HepG2 (cell line): ENCODE measurements around the gene TJAP1. TPM values are rescaled to one million over a fixed set of nuclear protein-coding genes. Genes with fewer than 3 reads are reported as not detected.
A peak's percentile ranks its signal among the peaks of the same experiment; 100 is the strongest.

ENCODE experiments used
- ARNT2 ChIP-seq: sonication (generic); formaldehyde crosslinking; IDR thresholded peaks from 2 replicates; pipeline ENCODE4 v1.8.0; 2022; ENCODE audit warnings: mild to moderate bottlenecking, low read depth, missing genetic modification reagents, moderate library complexity
- CBX1 ChIP-seq: IDR thresholded peaks from one replicate; pipeline ENCODE4 v1.6.1; 2016; ENCODE audit warnings: antibody characterized with exemption, low read depth
- CENPT ChIP-seq: sonication (generic); formaldehyde crosslinking; IDR thresholded peaks from 2 replicates; pipeline ENCODE4 v1.8.0; 2022; ENCODE audit warnings: low read depth, mild to moderate bottlenecking, moderate library complexity, missing genetic modification reagents
- KLF11 ChIP-seq: IDR thresholded peaks from 2 replicates; pipeline ENCODE4 v1.6.1; 2016; ENCODE audit warnings: missing compliant biosample characterization
- MYC ChIP-seq: sonication (generic); formaldehyde crosslinking; IDR thresholded peaks from 2 replicates; pipeline ENCODE4 v1.9.0; 2021; ENCODE audit warnings: missing genetic modification reagents, borderline replicate concordance
- MZF1 ChIP-seq: sonication (generic); formaldehyde crosslinking; IDR thresholded peaks from 2 replicates; pipeline ENCODE4 v1.8.1; 2023; ENCODE audit warnings: mild to moderate bottlenecking, missing genetic modification reagents, borderline replicate concordance
- NR2C2 ChIP-seq: sonication (generic); formaldehyde crosslinking; IDR thresholded peaks from 2 replicates; pipeline ENCODE4 v1.4.0; 2020; ENCODE audit warnings: missing genetic modification reagents, mild to moderate bottlenecking, moderate library complexity, borderline replicate concordance
- NR2F2 ChIP-seq: IDR thresholded peaks from 2 replicates; pipeline ENCODE4 v1.6.1; 2012; ENCODE audit warnings: low read depth, inconsistent platforms, borderline replicate concordance
- RFXANK ChIP-seq: IDR thresholded peaks from 2 replicates; pipeline ENCODE4 v1.6.1; 2016
- SNAI1 ChIP-seq: sonication (generic); formaldehyde crosslinking; IDR thresholded peaks from 2 replicates; pipeline ENCODE4 v1.5.0; 2020; ENCODE audit warnings: mild to moderate bottlenecking, missing genetic modification reagents, borderline replicate concordance
- YY1 ChIP-seq: IDR thresholded peaks from 2 replicates; pipeline ENCODE4 v1.6.1; 2011; ENCODE audit warnings: low read length, low read depth, moderate library complexity, mild to moderate bottlenecking; ENCODE audit not compliant: insufficient read depth, insufficient replicate concordance
- ZBTB7A ChIP-seq: sonication (generic); formaldehyde crosslinking; IDR thresholded peaks from 2 replicates; pipeline ENCODE4 v1.8.0; 2022; ENCODE audit warnings: mild to moderate bottlenecking, missing genetic modification reagents
- ZNF232 ChIP-seq: sonication (generic); formaldehyde crosslinking; IDR thresholded peaks from 2 replicates; pipeline ENCODE4 v1.4.0; 2020; ENCODE audit warnings: missing genetic modification reagents, borderline replicate concordance
- ZNF260 ChIP-seq: sonication (generic); formaldehyde crosslinking; IDR thresholded peaks from 2 replicates; pipeline ENCODE4 v1.4.0; 2020; ENCODE audit warnings: missing genetic modification reagents, low read depth, mild to moderate bottlenecking, borderline replicate concordance
- ZNF44 ChIP-seq: sonication (generic); formaldehyde crosslinking; IDR thresholded peaks from 2 replicates; pipeline ENCODE4 v1.5.1; 2020; ENCODE audit warnings: mild to moderate bottlenecking, missing genetic modification reagents
- ZNF557 ChIP-seq: sonication (generic); formaldehyde crosslinking; IDR thresholded peaks from 2 replicates; pipeline ENCODE4 v1.4.0; 2020; ENCODE audit warnings: missing genetic modification reagents
- polyA plus RNA-seq, 8 experiments: library from polyadenylated mRNA; depleted of rRNA in 3 of 8; stranded (reverse) in 7 of 8; unstranded in 1 of 8; fragments of >200 nt; fragmentation: Illumina TruSeq in 4 of 8; extraction: Trizol in 4 of 8; gene quantifications; 2 replicates each; pipeline versions ENCODE4 v1.2.1 to v1.2.3, GENCODE V29; 2011 to 2016; ENCODE audit warnings: low read depth in 4 of 8, missing spikeins in 1 of 8, mixed read lengths in 1 of 8; ENCODE audit not compliant: insufficient read depth in 1 of 8
- total RNA-seq, 5 experiments: library from RNA; depleted of rRNA; stranded (reverse); fragments of >200 nt; fragmentation: Illumina TruSeq; extraction: Trizol; gene quantifications; 2 replicates each; pipeline ENCODE4 v1.2.3, GENCODE V29; 2016; ENCODE audit warnings: low read depth in 1 of 5
- TF ChIP-seq, protein P1 (sequence below): sonication (generic); formaldehyde crosslinking; IDR thresholded peaks from 2 replicates; pipeline ENCODE4 v1.8.0; 2022; ENCODE audit warnings: mild to moderate bottlenecking, missing genetic modification reagents, borderline replicate concordance
- TF ChIP-seq, protein P2 (sequence below), 2 experiments: sonication (generic) in 1 of 2; formaldehyde crosslinking in 1 of 2; IDR thresholded peaks; 2 replicates each; pipeline versions ENCODE4 v1.4.0 to v1.6.1; 2016 to 2020; ENCODE audit warnings: borderline replicate concordance in 1 of 2, low read depth in 1 of 2, mild to moderate bottlenecking in 1 of 2, missing genetic modification reagents in 1 of 2
- TF ChIP-seq, protein P3 (sequence below): sonication (generic); formaldehyde crosslinking; conservative IDR thresholded peaks from 2 replicates; pipeline ENCODE4 v1.4.0; 2020; ENCODE audit warnings: missing genetic modification reagents
- TF ChIP-seq, protein P4 (sequence below): sonication (generic); formaldehyde crosslinking; IDR thresholded peaks from 2 replicates; pipeline ENCODE4 v1.8.0; 2022; ENCODE audit warnings: mild to moderate bottlenecking, missing genetic modification reagents; ENCODE audit not compliant: insufficient replicate concordance

The TJAP1 gene
- total and polyA plus RNA-seq, 2 of the 13 experiments (the other 11 are each of a cell fraction or from before 2014, with no cell fraction given): 15.7 to 41.6 TPM

DNA sequence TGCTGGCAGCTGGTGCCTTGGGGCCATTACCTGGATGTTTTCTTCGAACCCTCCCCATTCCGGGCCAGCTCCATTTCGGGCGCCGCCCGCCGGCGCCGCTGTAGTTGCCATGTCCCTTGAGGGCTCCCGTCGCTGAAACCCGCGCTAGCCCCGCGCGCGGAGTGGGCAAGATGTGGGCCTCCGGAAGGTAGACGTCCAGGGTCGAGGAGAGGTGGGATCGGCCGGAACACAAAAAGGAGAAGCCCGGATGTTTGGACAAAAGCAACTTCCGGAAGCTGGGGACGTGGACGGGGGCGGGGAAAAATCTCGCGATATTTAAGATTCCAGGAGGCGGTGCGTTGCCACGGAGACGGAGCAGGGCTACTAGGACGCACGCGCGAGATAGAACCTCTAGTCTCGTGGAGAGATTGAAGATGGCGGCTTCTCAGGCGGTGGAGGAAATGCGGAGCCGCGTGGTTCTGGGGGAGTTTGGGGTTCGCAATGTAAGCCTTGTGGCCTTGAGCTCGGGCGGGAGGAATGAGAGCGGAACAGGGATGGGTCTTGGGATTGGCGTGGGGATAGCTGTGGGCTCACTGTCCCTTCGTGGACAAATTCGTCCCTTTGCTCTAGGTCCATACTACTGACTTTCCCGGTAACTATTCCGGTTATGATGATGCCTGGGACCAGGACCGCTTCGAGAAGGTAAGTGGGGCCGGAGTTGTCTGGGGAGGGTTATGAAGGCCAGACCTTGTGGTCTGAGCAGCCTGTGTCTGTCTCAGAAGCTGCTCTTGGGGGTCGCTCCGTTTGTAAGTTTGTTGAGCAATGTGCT, 39.5 kb downstream of the TJAP1 start, which contains the start of the genes POLR1C and YIPF3 (continued):
- TF ChIP-seq, protein P1, sequence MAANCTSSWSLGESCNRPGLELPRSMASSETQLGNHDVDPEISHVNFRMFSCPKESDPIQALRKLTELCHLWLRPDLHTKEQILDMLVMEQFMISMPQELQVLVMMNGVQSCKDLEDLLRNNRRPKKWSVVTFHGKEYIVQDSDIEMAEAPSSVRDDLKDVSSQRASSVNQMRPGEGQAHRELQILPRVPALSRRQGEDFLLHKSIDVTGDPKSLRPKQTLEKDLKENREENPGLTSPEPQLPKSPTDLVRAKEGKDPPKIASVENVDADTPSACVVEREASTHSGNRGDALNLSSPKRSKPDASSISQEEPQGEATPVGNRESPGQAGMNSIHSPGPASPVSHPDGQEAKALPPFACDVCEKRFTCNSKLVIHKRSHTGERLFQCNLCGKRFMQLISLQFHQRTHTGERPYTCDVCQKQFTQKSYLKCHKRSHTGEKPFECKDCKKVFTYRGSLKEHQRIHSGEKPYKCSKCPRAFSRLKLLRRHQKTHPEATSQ (CRISPR knock-in tag): peak; percentile 71; the same call in 1 of the 2 replicates
- peak; percentile 98 for TF ChIP-seq MYC (CRISPR knock-in tag)
- 0 out of 2 replicates have a peak, but pooled peaks have one; percentile 70 for TF ChIP-seq ZNF557 (CRISPR knock-in tag)
- TF ChIP-seq ARNT2: peak; percentile 93
- TF ChIP-seq YY1: peak; percentile 97
- TF ChIP-seq SNAI1 (CRISPR knock-in tag): peak; percentile 64; the same call in 1 of the 2 replicates
- no peak for TF ChIP-seq ZBTB7A (CRISPR knock-in tag)
- no peak for TF ChIP-seq ZNF260 (CRISPR knock-in tag)
- TF ChIP-seq CBX1: no peak
- no peak; the same call in none of the 2 replicates for TF ChIP-seq ZNF44 (CRISPR knock-in tag)
- no peak for TF ChIP-seq KLF11 (CRISPR knock-in tag)
- peak; percentile 85 for TF ChIP-seq NR2C2
- TF ChIP-seq, protein P2, sequence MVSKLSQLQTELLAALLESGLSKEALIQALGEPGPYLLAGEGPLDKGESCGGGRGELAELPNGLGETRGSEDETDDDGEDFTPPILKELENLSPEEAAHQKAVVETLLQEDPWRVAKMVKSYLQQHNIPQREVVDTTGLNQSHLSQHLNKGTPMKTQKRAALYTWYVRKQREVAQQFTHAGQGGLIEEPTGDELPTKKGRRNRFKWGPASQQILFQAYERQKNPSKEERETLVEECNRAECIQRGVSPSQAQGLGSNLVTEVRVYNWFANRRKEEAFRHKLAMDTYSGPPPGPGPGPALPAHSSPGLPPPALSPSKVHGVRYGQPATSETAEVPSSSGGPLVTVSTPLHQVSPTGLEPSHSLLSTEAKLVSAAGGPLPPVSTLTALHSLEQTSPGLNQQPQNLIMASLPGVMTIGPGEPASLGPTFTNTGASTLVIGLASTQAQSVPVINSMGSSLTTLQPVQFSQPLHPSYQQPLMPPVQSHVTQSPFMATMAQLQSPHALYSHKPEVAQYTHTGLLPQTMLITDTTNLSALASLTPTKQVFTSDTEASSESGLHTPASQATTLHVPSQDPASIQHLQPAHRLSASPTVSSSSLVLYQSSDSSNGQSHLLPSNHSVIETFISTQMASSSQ (IDR thresholded peaks at IDR 0.05; ENCODE audit: low read depth): 0 out of 2 replicates have a peak, but pooled peaks have one; percentile 18
- TF ChIP-seq, protein P2 (CRISPR knock-in tag; IDR thresholded peaks at IDR 0.05; ENCODE audit: borderline replicate concordance): peak; percentile 43; the same call in 1 of the 2 replicates
- no peak for TF ChIP-seq ZNF232 (CRISPR knock-in tag)
- TF ChIP-seq, protein P3, sequence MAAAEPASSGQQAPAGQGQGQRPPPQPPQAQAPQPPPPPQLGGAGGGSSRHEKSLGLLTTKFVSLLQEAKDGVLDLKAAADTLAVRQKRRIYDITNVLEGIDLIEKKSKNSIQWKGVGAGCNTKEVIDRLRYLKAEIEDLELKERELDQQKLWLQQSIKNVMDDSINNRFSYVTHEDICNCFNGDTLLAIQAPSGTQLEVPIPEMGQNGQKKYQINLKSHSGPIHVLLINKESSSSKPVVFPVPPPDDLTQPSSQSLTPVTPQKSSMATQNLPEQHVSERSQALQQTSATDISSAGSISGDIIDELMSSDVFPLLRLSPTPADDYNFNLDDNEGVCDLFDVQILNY (CRISPR knock-in tag): no peak
- TF ChIP-seq, protein P4, sequence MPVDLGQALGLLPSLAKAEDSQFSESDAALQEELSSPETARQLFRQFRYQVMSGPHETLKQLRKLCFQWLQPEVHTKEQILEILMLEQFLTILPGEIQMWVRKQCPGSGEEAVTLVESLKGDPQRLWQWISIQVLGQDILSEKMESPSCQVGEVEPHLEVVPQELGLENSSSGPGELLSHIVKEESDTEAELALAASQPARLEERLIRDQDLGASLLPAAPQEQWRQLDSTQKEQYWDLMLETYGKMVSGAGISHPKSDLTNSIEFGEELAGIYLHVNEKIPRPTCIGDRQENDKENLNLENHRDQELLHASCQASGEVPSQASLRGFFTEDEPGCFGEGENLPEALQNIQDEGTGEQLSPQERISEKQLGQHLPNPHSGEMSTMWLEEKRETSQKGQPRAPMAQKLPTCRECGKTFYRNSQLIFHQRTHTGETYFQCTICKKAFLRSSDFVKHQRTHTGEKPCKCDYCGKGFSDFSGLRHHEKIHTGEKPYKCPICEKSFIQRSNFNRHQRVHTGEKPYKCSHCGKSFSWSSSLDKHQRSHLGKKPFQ: peak; percentile 42
- TF ChIP-seq RFXANK (CRISPR knock-in tag): no peak
- no peak for TF ChIP-seq NR2F2
- TF ChIP-seq MZF1 (CRISPR knock-in tag): no peak
- TF ChIP-seq CENPT (CRISPR knock-in tag): 0 out of 2 replicates have a peak, but pooled peaks have one; percentile 49
